GM18508 (cell line): ENCODE results near the gene USP11.
"Not testable (repeated sequence)": the region's sequence is repeated elsewhere in the genome, so short reads cannot be mapped to it uniquely, and the experiment has no call there.

ENCODE experiments used
- ATAC-seq: cut with Tn5 transposase; IDR thresholded peaks from one replicate; pipeline ENCODE4 v1.9.1; 2021; ENCODE audit warnings: moderate number of reproducible peaks; ENCODE audit not compliant: insufficient read depth, unreplicated experiment

Gene USP11

GRCh38 chrX:47242321-47242720 lies 9.5 kb downstream of the USP11 start:
- ATAC-seq = no peak

- no peak for ATAC-seq
Observed at GRCh38 chrX:47243351-47243750, 10.5 kb downstream of the USP11 start.

- ATAC-seq = no peak
Observed at GRCh38 chrX:47244676-47245075, 11.9 kb downstream of the USP11 start.

- ATAC-seq = no peak
Observed at GRCh38 chrX:47245156-47245555, 12.3 kb downstream of the USP11 start.

- ATAC-seq = no peak
Observed at GRCh38 chrX:47247206-47247998, 14.6 kb downstream of the USP11 start.

GRCh38 chrX:47247999-47248320 lies 15.2 kb downstream of the USP11 start:
- ATAC-seq = no peak

GRCh38 chrX:47248576-47248975 lies 15.8 kb downstream of the USP11 start:
- no peak for ATAC-seq

GRCh38 chrX:47250017-47250347 lies 17.2 kb downstream of the USP11 start:
- ATAC-seq = no peak

GRCh38 chrX:47257620-47258019 lies 24.8 kb downstream of the USP11 start:
- ATAC-seq = not testable (repeated sequence)

- no peak for ATAC-seq
Observed at GRCh38 chrX:47264483-47265173, 31.8 kb downstream of the USP11 start.

GRCh38 chrX:47266643-47267042 lies 33.8 kb downstream of the USP11 start:
- no peak for ATAC-seq

GRCh38 chrX:47272013-47272408 lies 39.2 kb downstream of the USP11 start:
- ATAC-seq = no peak

GRCh38 chrX:47273011-47273730 lies 40.4 kb downstream of the USP11 start:
- ATAC-seq = no peak

GRCh38 chrX:47278691-47279090 lies 45.9 kb downstream of the USP11 start:
- no peak for ATAC-seq

- no peak for ATAC-seq
Observed at GRCh38 chrX:47283015-47283771, 50.4 kb downstream of the USP11 start.

- not testable (repeated sequence) for ATAC-seq
Observed at GRCh38 chrX:47284616-47285015, 51.8 kb downstream of the USP11 start.

- no peak for ATAC-seq
Observed at GRCh38 chrX:47285836-47286320, 53.1 kb downstream of the USP11 start.

GRCh38 chrX:47293106-47293505 lies 60.3 kb downstream of the USP11 start:
- ATAC-seq = no peak

GRCh38 chrX:47296766-47297365 lies 64.1 kb downstream of the USP11 start:
- ATAC-seq = no peak

GRCh38 chrX:47297874-47298273 lies 65.1 kb downstream of the USP11 start:
- ATAC-seq = no peak
